Hematopoietic multipotent progenitor cell treated with erythropoietin and hydrocortisone succinate and interleukin-3 and kit ligand, for 6 days (in vitro differentiated cells): ENCODE measurements around the gene TMEM201.

Source experiments
- DNase-seq: peaks from one replicate; pipeline ENCODE4 v3.0.0-alpha.2; 2015

Gene TMEM201

DNA sequence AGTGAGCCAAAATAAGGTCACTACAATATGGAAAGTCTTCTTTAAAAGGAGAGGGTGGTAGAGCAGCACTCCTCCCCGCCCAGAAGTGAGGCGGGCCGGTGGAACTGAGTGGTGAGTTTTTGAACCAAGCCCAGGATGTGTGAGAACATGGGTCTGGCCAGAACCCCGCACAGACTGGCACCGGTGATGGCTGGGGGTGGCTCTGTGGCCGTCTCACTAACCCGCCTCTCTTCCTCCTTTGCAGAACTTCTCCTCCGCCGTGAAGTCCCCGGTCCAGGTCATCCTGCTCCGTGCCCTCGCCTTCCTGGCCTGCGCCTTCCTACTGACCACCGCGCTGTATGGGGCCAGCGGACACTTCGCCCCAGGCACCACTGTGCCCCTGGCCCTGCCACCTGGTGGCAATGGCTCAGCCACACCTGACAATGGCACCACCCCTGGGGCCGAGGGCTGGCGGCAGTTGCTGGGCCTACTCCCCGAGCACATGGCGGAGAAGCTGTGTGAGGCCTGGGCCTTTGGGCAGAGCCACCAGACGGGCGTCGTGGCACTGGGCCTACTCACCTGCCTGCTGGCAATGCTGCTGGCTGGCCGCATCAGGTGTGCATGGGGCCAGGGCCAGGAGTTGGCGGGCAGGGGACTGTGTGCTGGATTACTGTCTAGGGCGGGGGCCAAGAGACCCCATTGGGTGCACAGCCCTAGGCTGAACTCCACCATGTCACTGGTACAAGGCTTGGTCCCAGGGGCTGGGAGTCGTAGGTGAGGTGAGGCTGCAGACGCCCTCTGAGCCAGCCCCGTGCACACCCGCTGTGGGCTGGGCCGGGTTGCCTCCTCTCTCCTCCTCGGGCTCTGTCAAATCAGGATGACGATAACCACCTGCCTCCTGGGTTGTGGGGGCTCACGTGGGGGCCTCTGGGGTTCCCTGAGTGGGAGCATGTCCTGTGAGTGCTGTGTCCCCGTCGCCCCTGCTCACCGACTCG is 12.4 kb downstream of the TMEM201 start:
- no peak for DNase-seq

DNA sequence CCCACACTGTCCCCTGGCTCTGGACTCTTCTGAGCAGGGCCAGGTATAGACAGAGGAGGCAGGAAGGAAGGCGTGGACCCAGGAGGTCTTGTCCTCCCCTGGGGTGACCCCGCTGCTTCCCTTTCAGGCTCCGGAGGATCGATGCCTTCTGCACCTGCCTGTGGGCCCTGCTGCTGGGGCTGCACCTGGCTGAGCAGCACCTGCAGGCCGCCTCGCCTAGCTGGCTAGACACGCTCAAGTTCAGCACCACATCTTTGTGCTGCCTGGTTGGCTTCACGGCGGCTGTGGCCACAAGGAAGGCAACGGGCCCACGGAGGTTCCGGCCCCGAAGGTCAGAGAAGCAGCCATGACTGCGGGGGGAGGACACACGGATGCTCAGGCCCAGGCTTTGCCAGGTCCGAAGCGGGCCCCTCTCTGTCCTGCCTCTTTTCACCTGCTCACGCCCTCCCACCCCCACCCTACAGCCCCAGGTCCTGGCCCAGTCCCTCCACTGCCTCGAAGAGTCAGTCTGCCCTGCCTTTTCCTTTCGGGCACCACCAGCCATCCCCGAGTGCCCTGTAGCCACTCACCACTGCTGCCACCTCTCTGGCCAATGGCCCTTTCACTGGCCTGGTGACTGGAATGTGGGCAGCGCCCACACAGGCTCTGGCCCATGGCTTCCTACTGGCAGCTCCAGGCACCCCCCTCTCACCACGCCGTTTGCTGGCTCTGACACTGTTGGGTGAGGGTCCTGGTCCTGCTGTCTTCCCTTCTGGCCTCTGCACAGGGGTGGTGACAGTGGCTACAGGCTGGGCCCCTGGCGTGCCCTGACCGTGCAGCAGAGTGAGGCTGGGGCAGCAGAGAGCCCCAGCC is 13.5 kb downstream of the TMEM201 start:
- DNase-seq: no peak

DNA sequence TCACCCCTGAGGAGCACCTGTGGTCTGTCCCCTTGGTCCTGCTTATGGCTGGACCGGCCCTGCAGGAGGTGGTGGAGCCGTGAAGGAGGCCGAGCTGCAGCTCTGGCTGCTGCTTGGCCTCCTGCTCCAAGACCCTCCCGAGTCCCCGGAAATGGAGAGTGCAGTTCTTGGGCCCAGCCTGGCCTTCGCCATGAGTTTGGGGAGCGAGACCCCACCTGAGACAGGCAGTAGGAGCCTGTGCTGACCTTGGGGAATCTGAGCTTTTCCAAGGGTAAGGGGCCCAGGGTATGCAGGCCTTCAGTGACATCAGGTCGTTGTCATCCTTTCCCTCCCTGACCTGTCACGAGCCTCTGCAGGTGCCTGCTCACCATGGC is 14.1 kb downstream of the TMEM201 start:
- DNase-seq: no peak

DNA sequence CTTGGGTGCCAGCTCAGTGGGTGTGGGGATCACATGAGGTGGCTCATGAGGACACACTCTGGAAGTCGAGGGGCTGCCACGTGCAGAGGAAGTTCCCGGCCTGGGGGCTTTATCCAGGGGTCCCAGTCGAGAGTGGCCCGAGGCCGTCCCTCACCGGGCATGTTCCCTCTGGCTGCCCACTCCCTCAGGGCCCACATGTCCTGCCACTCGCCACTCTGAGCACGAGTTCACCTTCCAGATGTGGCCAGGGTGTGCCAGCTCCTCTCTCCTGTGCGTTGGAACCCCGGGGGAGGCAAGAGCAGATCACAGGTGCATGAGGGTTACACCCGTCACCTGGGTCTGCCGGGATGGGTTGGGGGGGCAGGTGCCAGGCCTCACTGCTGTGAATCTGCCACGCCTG is 14.6 kb downstream of the TMEM201 start:
- DNase-seq: no peak

DNA sequence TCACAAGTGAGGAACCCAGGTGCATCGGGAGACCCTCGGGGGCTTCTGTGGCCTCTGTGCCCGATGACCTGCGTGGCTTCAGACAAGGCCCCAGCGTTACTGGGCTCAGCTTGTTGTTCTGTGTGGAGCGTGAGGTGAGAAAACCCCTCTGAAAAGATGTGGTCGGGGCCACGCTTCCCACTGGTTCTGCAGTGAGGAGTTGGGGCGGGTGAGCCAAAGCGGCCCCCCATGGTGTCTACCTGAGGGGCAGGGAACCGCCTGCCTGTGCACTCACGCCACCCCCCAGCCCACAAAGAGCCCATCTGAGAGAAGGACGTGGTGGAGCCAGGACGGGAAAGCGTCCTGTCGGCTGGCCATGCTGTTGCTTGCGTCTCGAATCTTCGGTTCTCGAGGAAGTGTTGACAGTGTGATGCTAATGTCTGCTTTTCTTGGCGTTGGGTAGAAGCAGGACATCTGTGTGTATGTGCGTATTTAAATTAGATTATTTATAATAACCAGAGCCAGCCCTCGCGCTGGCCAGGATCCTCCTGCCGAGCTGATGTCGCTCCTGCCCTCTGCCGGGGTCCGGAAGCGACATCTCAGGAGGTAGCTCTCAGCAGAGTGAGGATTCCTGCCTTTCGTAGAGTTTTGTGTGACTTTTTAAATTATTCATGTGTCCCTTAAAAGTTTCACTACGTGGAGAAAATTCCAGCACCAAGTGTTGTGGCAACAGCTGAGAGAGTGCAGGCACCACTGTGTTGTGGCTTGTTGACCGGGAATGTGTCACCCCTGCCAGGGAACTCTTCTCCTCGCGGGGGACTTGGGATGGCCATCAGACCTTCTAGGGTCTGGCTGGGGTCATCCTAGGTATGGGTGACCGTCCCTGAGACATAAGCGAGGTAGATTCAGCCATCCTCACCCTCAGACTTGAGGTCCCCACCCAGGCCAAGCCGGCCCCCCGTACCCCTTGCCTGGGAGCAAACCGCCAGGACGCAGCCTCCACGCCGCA is 15.3 kb downstream of the TMEM201 start:
- DNase-seq: no peak

DNA sequence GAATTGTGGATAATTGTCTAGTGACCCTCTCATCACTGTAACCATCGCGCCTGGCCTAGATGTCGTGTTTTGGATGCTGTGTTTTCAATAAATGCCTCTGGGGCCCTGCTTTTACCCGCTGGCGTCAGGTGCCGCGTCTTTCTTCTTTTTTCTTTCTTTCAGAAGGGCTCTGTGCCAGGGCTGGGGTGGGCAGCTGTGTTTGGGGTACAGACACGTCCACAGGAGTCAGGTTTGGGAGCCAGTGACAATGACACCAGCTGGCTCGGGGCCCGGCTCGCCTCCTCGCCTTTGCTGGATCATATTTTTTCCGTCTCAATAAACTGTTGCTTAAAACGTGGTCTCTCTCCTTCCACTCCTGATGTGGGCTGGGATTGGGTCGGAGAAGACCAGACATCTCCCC is 16.1 kb downstream of the TMEM201 start:
- DNase-seq: no peak

DNA sequence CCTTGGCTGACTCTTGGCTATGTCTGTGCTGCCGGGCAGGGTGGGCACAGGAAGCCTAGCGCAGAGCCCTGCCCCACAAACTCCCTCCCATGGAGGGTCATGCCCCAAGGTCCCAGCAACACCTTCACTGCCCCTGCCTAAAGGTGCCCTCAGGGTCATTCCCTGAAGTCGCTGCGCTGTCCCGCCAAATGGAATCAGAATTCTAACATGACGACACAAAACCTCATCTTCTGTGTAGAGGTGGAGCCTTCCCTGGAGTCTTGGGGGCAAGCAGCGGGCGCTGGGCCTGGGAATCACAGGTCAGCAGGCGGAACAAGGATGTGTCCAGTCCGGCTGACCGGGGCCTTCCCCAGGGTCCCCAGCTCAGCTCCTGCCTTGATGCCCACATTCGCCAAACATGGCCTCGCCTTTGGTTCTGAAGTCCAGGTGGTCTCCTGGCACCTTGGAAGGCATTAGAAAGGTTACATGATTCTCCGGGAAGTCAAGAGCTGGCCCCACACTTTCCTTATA is 17.3 kb downstream of the TMEM201 start:
- DNase-seq: no peak

DNA sequence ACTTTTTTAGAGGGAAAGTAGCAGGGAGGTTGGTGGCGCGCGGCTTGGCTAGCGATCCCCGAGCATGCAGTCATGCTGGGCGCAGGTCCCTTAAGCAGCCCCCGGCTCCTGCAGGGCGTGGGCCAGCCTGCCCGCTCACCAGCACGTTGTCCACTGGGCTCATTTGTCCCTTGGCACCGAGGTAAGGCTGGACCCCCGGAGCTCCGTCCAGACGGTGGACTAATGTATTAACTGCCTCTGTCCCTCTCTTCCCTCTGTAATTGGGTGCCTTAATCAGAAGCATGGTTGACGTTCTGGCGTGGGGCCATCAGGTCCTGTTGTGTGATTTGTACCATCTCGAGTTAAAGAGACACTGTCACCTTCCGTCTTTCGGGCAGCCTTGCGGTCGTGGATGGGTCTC is 17.7 kb downstream of the TMEM201 start:
- DNase-seq: no peak

DNA sequence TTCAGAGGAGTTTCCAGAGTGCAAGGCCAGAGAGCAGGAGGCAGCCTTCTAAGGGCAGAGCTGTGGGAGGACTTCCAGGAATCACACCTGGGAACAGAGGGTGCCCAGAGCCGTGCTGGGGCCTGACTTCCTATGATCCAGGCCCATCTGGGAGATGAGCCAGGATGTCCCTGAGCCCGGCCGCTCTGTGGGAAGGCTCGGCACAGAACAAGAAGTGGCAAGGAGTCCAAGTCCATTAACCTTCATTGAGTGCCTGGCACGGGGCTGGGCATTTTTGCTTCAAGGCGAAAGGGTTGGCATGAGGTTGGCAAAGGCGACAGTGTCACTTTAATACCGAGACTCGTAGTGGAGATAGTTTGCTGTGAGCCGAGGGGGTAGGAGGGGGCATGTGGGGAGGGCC is 18.2 kb downstream of the TMEM201 start:
- no peak for DNase-seq

DNA sequence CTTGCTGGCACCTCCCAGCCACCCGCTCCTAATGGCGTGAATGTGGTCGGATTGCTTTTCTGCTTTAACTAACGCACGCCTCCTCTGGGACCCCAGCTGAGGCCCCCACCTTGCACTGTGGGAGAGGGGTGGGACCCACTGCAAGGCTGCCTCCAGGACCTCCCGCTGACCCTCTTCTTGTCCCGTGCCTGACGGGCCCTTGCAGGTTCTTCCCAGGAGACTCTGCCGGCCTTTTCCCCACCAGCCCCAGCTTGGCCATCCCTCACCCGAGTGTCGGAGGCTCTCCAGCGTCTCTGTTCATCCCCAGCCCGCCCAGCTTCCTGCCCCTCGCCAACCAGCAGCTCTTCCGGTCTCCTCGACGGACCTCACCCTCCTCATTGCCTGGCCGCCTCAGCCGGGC is 18.6 kb downstream of the TMEM201 start:
- no peak for DNase-seq

DNA sequence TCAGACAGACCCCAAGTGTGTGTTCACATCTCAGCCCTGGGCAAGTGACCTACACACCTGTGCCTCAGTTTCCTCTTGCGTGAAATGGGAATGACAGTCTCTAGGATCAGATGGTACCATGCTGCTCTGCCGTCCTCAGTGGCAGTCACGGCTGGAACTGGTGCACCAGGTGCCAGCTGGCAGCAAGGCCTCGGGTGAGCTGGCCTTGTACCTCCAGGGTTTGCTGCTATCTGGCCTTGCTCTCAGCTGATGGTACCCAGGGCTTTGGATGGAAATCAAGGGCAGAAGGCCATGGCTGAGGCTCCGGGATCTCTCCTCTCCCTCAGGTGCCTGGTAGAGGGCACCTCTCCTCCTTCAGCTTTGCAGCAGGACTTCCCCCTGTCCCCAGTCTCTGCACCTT is 21.3 kb downstream of the TMEM201 start:
- DNase-seq: no peak

DNA sequence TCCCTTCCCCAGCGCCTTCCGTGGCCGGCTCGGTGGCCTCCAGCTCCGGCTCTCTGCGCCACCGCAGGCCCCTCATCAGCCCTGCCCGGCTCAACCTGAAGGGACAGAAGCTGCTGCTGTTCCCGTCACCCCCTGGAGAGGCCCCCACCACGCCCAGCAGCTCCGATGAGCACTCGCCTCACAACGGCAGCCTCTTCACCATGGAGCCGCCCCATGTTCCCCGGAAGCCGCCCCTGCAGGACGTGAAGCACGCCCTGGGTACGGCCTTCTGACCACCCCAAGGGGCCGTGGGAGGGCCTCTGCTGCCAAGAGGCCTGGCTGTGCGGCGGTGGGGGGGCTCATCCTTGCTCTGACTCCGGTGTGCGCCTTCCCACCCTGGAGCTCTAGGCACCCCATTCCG is 21.8 kb downstream of the TMEM201 start:
- DNase-seq: no peak

DNA sequence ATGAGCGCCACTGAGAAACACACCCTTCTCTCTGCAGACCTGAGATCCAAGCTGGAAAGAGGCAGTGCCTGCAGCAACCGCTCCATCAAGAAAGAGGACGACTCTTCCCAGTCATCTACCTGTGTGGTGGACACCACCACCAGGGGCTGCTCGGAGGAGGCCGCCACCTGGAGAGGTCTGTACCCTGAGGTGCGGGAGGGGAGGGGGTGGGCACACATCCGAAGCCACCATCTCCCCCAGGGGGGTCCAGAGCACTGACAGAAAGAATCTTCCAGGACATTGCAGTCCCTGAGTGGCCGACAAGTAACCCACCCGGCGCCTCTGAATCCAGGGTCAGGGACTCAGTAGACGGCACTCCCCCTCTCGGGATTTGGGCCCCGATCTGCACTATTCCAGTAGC is 23.0 kb downstream of the TMEM201 start:
- no peak for DNase-seq

DNA sequence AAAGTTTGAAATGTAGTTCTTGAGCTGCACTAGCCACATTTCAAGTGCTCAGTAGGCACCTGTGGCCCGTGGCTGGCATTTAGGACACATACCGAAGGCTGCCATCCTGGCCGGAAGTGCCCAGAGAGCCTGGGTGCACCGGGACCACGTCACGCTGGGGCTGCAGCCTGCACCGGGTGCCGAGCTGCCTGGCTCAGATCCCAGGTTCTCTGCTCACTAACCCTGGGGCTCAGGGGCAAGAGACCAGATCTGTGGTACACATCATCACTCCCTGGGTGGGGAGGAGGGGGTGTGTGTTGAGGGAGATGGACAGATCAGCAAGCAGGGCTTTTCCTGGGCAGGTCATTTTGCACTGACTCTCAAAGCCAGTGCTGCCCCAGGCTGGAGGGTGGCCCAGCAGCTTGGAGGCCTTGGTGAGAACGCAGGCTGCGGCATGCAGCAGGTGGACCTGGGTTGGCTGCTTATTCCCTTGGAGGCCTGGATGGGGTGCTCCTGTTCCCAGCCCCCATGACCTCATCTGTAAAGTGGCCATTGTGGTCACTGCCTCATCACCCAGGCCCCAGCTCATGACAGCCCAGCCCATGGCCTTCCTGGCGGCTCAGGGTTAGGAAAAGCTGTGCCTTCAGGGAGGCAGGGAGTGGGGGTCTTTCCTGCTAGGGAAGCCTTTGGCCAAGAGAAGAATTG is 23.6 kb downstream of the TMEM201 start:
- DNase-seq: no peak

DNA sequence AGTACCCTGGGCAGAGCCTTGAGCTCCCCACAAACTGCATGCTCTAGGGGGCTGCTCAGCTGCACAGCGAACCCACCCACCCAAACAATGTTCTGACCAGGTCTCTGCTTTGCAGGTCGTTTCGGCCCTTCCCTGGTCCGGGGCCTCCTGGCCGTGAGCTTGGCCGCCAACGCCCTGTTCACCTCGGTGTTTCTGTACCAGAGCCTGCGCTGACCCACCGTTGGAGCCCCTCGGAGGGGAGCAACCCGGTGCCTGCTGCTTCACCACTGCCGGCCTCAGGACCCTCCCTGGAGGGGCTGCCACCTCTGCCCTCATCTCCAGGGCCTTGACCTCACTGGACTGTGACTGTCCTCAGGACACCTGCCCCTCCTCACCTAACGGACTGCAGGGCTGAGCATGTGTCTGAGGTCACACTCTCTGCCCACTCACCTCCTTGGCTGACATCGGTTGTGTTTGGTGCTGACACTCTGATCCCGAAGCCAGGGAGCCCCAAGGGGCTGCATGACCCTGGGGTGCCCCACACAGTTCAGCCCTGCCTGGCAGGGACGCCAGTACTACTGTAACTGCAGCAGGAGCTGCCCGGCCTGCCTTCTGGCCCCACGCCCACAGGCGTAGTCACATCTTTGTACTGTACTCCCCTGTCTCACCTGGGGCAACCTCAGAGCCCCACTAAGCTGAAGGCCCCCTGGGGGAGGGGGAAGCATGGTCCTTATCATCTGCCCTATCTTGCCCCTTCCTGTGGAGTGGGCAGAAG is 24.3 kb downstream of the TMEM201 start:
- no peak for DNase-seq

DNA sequence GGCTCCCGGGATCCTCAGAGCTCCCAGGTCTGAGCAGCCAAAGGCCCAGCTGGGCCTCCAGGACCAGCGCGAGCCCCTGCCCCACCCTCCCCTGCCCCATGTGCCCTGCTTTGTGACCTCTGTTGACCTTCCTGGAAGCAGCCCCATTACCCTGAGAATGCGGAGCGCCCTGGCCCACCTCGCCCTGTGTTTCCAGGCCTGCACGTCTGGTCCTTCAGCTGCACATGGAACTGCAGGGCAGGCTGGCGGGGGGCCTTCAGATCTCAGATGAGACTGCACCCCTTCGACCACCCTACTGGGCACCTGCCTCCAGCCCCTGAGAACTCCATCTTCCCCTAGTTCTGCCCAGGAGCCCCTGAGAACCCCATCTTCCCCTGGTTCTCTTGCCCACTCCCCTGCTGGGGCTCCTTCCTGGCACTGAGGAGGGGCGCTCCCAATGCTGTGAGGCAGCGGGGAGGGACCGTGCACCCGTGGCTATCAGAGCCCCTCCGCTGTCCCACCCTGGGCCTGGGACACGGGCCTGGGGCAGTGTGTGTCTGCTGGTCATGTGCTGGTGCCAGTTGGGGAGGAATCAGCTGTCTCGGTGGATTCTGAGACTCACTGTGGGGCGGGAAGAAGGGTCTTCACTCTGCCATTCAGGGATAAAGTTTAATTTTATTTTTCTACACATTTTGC is 25.1 kb downstream of the TMEM201 start:
- DNase-seq: no peak

DNA sequence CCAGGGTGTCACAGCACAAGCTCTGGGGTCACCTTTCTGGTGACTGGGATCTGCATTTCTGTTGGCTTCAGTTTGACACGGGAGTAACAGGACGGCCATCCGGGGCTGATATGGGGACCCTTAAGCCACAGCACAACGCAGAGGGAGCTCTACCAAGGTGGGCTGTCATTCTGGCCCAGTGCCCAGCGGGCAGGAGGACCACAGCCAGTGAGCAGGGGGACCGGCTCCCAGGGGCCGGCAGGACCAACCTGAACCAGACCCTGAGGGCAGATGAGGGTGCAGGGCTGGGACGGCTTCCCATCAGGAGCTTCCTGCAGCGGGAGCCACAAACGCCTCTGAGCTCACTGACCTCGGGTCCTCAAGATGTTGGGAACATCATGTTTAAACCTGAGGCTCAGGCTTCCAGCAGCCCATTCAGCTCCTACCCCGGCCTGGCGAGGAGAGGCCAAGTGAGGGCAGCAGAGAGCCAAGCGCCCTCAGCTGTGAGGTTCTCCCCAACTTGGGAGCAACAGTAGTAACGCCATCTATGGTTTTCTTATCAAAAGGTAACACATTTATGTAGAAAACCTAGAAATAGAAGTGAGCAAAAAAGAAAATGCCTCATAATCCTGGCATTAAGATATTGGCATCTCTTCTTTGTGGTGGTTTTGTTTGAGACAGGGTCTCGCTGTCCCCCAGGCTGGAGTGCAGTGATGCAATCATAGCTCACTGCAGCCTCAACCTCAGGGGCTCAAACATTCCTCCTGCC is 26.8 kb downstream of the TMEM201 start:
- DNase-seq: peak; percentile 92

DNA sequence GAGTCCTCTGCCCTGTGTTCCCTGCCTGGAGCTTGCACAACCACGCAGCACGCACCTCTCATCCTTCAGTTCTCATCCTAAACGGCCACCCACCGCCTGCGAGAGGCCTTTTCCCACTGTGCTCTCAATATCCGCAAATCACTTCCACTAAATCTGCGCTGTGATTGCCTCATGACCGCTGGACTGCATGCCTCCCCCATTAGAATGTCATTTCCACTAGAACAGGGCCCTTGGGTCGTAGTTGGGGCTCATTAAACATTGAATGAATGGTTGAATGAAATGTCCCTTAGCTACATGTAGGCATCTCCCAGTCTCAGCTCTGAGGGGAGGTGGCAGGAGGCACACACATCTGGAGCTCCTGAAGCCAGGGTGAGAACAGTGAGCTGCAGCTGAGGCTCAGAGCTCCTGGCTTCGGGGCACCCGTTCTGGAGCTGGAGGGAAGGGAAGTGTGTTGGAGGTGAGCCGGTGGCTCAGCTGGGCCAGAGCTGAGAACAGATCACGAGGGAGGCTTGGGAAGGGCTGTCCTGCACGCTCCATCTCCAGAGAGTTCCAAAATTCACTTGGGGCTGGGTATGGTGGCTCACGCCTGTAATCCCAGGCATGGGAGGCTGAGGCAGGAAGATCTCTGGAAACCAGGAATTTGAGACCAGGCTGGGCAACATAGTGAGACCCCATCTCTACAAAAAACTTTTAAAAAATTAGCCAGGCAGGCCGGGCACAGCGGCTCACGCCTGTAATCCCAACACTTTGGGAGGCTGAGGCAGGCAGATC is 30.4 kb downstream of the TMEM201 start:
- no peak for DNase-seq

DNA sequence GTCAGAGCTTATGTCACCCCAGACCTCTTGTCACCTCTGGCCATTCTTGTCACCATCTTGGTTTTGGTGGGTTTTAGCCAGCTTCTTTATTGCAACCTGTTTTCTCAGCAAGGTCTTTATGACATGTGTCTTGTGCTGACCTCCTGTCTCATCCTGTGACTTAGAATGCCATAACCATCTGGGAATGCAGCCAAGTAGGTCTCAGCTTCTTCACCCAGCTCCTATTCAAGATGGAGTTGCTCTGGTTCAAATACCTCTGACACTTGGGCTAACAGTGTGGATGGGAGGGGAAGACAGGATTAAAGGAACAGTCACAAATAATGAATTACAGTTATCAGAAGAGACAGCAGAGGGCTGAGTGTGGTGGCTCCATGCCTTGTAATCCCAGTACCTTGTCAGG is 32.3 kb downstream of the TMEM201 start:
- no peak for DNase-seq
